SK-N-SH (cell line): Measurements from ENCODE around the gene WDR64. TPM values are rescaled to one million over a fixed set of nuclear protein-coding genes. Genes with fewer than 3 reads are reported as not detected.

Experiments
- CTCF ChIA-PET: fragments of 300-600, 350-600 bp; formaldehyde crosslinking; extraction: SDS; loops from one replicate; lab custom pipeline; 2021; lab: Yijun Ruan, JAX
- POLR2A ChIA-PET: fragments of 350-600 bp; sonication (Branson Sonifier 250); formaldehyde crosslinking; extraction: SDS; loops from one replicate; lab custom pipeline; 2020; ENCODE audit warnings: antibody characterized with exemption, inconsistent platforms; lab: Yijun Ruan, JAX
- DNase-seq: peaks from one replicate; pipeline ENCODE4 v3.0.0; 2012
- H2AFZ ChIP-seq: fragments of 200-600 bp; sonication (generic); 2 replicates; pipeline ENCODE4 v1.8.1; 2016; ENCODE audit warnings: antibody characterized with exemption, mild to moderate bottlenecking, low read depth
- H3F3A ChIP-seq: fragments of 200-600 bp; sonication (generic); replicated peaks from 2 replicates; pipeline ENCODE3; 2016; ENCODE audit warnings: antibody characterized with exemption, mild to moderate bottlenecking; ENCODE audit not compliant: insufficient read depth
- H3K27ac ChIP-seq, 2 experiments: fragments of 200-500 bp in 1 of 2; fragments of 200-600 bp in 1 of 2; sonication (Bioruptor generic) in 1 of 2; sonication (generic), shearing (Covaris generic) in 1 of 2; 2 replicates each; pipeline versions ENCODE4 v1.5.1 to v1.6.1; 2014 to 2016; ENCODE audit warnings: low read depth in 2 of 2, inconsistent platforms in 1 of 2, low read length in 1 of 2, mild to moderate bottlenecking in 1 of 2, mixed read lengths in 1 of 2
- H3K27me3 ChIP-seq: fragments of 200-600 bp; sonication (generic), shearing (Covaris generic); 2 replicates; pipeline ENCODE4 v1.6.1; 2016; ENCODE audit warnings: mixed run types; ENCODE audit not compliant: insufficient read depth
- H3K36me3 ChIP-seq, 2 experiments: fragments of 200-500 bp in 1 of 2; fragments of 200-600 bp in 1 of 2; sonication (Bioruptor generic) in 1 of 2; sonication (generic) in 1 of 2; replicated peaks in 1 of 2; 2 replicates each; pipeline versions ENCODE3 to v1.5.1; 2014 to 2016; ENCODE audit warnings: low read length in 1 of 2, mild to moderate bottlenecking in 1 of 2; ENCODE audit not compliant: insufficient read depth in 2 of 2, control insufficient read depth in 1 of 2
- H3K4me1 ChIP-seq, 2 experiments: fragments of 200-500 bp in 1 of 2; fragments of 200-600 bp in 1 of 2; sonication (Bioruptor generic) in 1 of 2; sonication (generic), shearing (Covaris generic) in 1 of 2; 2 replicates each; pipeline versions ENCODE4 v1.5.1 to v1.6.1; 2014 to 2016; ENCODE audit warnings: low read depth in 1 of 2, low read length in 1 of 2, mixed run types in 1 of 2; ENCODE audit not compliant: insufficient read depth in 2 of 2, control insufficient read depth in 1 of 2
- H3K4me2 ChIP-seq: fragments of 200-600 bp; sonication (generic), shearing (Covaris generic); 2 replicates; pipeline ENCODE4 v1.6.1; 2017; ENCODE audit warnings: mixed run types
- H3K4me3 ChIP-seq, 2 experiments: fragments of 200-500 bp in 1 of 2; fragments of 200-600 bp in 1 of 2; sonication (Bioruptor generic) in 1 of 2; sonication (generic), shearing (Covaris generic) in 1 of 2; 2 replicates each; pipeline versions ENCODE4 v1.5.1 to v1.8.1; 2014 to 2016; ENCODE audit warnings: low read depth in 2 of 2, inconsistent platforms in 1 of 2, low read length in 1 of 2, mild to moderate bottlenecking in 1 of 2, mixed read lengths in 1 of 2, moderate library complexity in 1 of 2
- H3K79me2 ChIP-seq: fragments of 200-600 bp; sonication (generic); 2 replicates; pipeline ENCODE4 v1.8.1; 2017; ENCODE audit warnings: mild to moderate bottlenecking; ENCODE audit not compliant: insufficient read depth
- H3K9ac ChIP-seq: fragments of 200-600 bp; sonication (generic); 2 replicates; pipeline ENCODE4 v1.6.1; 2017; ENCODE audit warnings: mixed run types
- H3K9me2 ChIP-seq: fragments of 200-600 bp; sonication (generic); 2 replicates; pipeline ENCODE4 v1.6.1; 2017; ENCODE audit warnings: mixed run types
- H3K9me3 ChIP-seq: fragments of 200-600 bp; sonication (generic); 2 replicates; pipeline ENCODE4 v1.6.1; 2017; ENCODE audit warnings: mixed run types, mild to moderate bottlenecking, moderate library complexity
- H4K20me1 ChIP-seq: fragments of 200-600 bp; sonication (generic); 2 replicates; pipeline ENCODE4 v1.6.1; 2017; ENCODE audit warnings: mild to moderate bottlenecking, mixed run types; ENCODE audit not compliant: insufficient read depth
- POLR2AphosphoS5 ChIP-seq: IDR thresholded peaks from 2 replicates; pipeline ENCODE4 v1.6.1; 2012; ENCODE audit warnings: low read depth, low read length
- RXRA ChIP-seq: IDR thresholded peaks from 2 replicates; pipeline ENCODE4 v1.4.0; 2012; ENCODE audit warnings: low read depth, mild to moderate bottlenecking, borderline replicate concordance
- TEAD4 ChIP-seq: IDR thresholded peaks from 2 replicates; pipeline ENCODE4 v1.4.0; 2012; ENCODE audit warnings: mild to moderate bottlenecking, borderline replicate concordance; ENCODE audit not compliant: insufficient read depth
- WGBS: methylation state at CpG from one replicate; pipeline ENCODE4 v1.1.6; 2017; ENCODE audit warnings: low lambda C conversion rate; 5-methylcytosine and 5-hydroxymethylcytosine counted together
- polyA plus RNA-seq, 3 experiments: library from polyadenylated mRNA; depleted of rRNA; stranded (reverse); fragments of >200 nt; gene quantifications; 2 replicates each; pipeline ENCODE4 v1.2.3, GENCODE V29; 2012
- TF ChIP-seq, protein P1 (sequence below): fragments of 200-600 bp; sonication (generic); IDR thresholded peaks from 2 replicates; pipeline ENCODE4 v1.6.1; 2017; ENCODE audit warnings: antibody characterized with exemption, mild to moderate bottlenecking, moderate library complexity
- TF ChIP-seq, protein P2 (sequence below): IDR thresholded peaks from 2 replicates; pipeline ENCODE4 v1.6.1; 2012; ENCODE audit warnings: mild to moderate bottlenecking, low read depth, low read length, moderate library complexity

Gene WDR64
- polyA plus RNA-seq, 1 of the 3 experiments (the other 2 are of a cell fraction): not detected

DNA sequence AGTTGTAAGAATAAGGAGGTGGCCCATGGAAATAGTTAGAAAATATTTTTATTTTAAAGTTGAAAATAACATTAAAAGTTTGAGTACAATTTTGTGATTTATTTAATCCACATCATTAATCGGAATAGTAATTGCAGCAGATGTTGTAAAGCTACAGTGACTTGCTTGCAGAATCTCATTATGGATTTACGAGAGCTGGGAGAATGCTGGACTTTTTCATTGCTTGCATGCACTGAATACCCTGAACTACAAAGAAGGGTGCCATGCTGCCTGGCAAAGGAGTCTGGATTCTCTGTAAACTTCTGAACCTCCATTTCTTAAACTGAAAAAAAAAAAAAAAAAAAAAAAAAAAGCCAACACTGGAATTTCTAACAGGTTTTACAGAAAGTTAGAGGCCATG, 26.5 kb downstream of the WDR64 start:
- Histone ChIP-seq H3K9ac (no peak overlapping the region), H3K9me3 (no peaks in the 10 kb centered on the region), H4K20me1 (no peaks in the 10 kb centered on the region), H3K4me2 (no peak overlapping the region), H3K9me2 (no peaks in the 10 kb centered on the region), H2AFZ (no peak overlapping the region), H3K27me3 (no peaks in the 10 kb centered on the region), H3K79me2 (no peaks in the 10 kb centered on the region), H3F3A (no peaks in the 10 kb centered on the region), H3K36me3 (no peaks in the 10 kb centered on the region), H3K4me1 (peaks cover 0 to 2% of the 10 kb centered on the region in 2 experiments; a peak in 1 of 4 replicates), H3K4me3 (no peak overlapping the region), H3K27ac (no peak overlapping the region)
- ChIA-PET CTCF (interaction anchor here (1.7 kb wide), 1 partner anchor 156 kb away, joined by 5 read pairs; no protein-coding TSS in a partner anchor), POLR2A (no interaction called here)
- no peak for DNase-seq
- TF ChIP-seq, protein P1, sequence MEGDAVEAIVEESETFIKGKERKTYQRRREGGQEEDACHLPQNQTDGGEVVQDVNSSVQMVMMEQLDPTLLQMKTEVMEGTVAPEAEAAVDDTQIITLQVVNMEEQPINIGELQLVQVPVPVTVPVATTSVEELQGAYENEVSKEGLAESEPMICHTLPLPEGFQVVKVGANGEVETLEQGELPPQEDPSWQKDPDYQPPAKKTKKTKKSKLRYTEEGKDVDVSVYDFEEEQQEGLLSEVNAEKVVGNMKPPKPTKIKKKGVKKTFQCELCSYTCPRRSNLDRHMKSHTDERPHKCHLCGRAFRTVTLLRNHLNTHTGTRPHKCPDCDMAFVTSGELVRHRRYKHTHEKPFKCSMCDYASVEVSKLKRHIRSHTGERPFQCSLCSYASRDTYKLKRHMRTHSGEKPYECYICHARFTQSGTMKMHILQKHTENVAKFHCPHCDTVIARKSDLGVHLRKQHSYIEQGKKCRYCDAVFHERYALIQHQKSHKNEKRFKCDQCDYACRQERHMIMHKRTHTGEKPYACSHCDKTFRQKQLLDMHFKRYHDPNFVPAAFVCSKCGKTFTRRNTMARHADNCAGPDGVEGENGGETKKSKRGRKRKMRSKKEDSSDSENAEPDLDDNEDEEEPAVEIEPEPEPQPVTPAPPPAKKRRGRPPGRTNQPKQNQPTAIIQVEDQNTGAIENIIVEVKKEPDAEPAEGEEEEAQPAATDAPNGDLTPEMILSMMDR: no peak
- no peak for TF ChIP-seq TEAD4
- TF ChIP-seq, protein P2, sequence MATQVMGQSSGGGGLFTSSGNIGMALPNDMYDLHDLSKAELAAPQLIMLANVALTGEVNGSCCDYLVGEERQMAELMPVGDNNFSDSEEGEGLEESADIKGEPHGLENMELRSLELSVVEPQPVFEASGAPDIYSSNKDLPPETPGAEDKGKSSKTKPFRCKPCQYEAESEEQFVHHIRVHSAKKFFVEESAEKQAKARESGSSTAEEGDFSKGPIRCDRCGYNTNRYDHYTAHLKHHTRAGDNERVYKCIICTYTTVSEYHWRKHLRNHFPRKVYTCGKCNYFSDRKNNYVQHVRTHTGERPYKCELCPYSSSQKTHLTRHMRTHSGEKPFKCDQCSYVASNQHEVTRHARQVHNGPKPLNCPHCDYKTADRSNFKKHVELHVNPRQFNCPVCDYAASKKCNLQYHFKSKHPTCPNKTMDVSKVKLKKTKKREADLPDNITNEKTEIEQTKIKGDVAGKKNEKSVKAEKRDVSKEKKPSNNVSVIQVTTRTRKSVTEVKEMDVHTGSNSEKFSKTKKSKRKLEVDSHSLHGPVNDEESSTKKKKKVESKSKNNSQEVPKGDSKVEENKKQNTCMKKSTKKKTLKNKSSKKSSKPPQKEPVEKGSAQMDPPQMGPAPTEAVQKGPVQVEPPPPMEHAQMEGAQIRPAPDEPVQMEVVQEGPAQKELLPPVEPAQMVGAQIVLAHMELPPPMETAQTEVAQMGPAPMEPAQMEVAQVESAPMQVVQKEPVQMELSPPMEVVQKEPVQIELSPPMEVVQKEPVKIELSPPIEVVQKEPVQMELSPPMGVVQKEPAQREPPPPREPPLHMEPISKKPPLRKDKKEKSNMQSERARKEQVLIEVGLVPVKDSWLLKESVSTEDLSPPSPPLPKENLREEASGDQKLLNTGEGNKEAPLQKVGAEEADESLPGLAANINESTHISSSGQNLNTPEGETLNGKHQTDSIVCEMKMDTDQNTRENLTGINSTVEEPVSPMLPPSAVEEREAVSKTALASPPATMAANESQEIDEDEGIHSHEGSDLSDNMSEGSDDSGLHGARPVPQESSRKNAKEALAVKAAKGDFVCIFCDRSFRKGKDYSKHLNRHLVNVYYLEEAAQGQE: no peak
- 64% methylated on average over 2 of the region's 2 CpGs for WGBS

DNA sequence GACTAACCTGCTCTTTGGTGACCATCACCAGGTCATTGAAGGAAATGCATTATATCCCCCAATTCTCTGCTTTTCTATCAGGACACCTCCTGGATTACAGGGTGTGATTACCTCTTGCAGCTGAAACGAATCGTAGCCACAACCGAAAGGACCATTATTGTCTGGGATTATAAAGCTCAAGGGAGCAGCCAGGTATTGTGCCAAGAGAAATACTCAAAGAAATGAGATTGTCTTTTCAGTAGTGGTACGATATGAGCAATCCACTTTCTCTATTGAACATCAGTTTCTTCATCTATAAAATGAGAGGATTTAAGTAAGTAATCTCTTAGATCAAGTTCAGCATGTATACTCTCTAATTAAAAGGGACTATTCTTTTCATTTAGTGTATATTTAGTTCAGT, 27.3 kb downstream of the WDR64 start:
- H3K9me2 ChIP-seq: no peaks in the 10 kb centered on the region
- 52% methylated on average over 4 of the region's 4 CpGs for WGBS
- H3K4me3 ChIP-seq: no peak overlapping the region
- H3K4me2 ChIP-seq: no peak overlapping the region
- no peaks in the 10 kb centered on the region for H3K79me2 ChIP-seq
- ChIA-PET POLR2A (no interaction called here), CTCF (interaction anchor here (1.7 kb wide), 1 partner anchor 155 kb away, joined by 5 read pairs; no protein-coding TSS in a partner anchor)
- H3K9ac ChIP-seq: no peak overlapping the region
- H3K9me3 ChIP-seq: no peaks in the 10 kb centered on the region
- no peak for TF ChIP-seq POLR2AphosphoS5
- TF ChIP-seq RXRA: no peak
- no peak overlapping the region for H2AFZ ChIP-seq
- H3K36me3 ChIP-seq: no peaks in the 10 kb centered on the region
- no peak for DNase-seq
- no peaks in the 10 kb centered on the region for H4K20me1 ChIP-seq
- no peak overlapping the region for H3K27ac ChIP-seq
- H3K4me1 ChIP-seq: peaks cover 0 to 2% of the 10 kb centered on the region in 2 experiments; a peak in 1 of 4 replicates
- no peaks in the 10 kb centered on the region for H3K27me3 ChIP-seq
- H3F3A ChIP-seq: no peaks in the 10 kb centered on the region
